Measurements from ENCODE around the gene OR8B4. TPM values are rescaled to one million over a fixed set of nuclear protein-coding genes. Genes with fewer than 3 reads are reported as not detected.

Gene OR8B4
- total RNA-seq, 1 donor from 2014 or later: not detected

GRCh38 chr11:124442847-124443246 lies 18.2 kb upstream of the OR8B4 start:
- Histone ChIP-seq H3K9me3 (ENCODE audit: insufficient read depth, low read depth, low read length) (no peaks in the 10 kb centered on the region), H3K9ac (ENCODE audit: low read length) (no peak overlapping the region), H3K27ac (ENCODE audit: low read depth, low read length) (no peak overlapping the region), H3K27me3 (ENCODE audit: insufficient read depth, low read length) (no peaks in the 10 kb centered on the region), H3K4me3 (ENCODE audit: insufficient read depth, low read depth, low read length) (no peak overlapping the region), H3K36me3 (ENCODE audit: insufficient read depth, low read length) (no peaks in the 10 kb centered on the region), H4K20me1 (ENCODE audit: insufficient read depth, low read length) (no peaks in the 10 kb centered on the region), H3K4me2 (ENCODE audit: low read length) (no peak overlapping the region), H3K4me1 (ENCODE audit: insufficient read depth, low read length) (no peaks in the 10 kb centered on the region), H3K79me2 (ENCODE audit: insufficient read depth, low read length) (no peaks in the 10 kb centered on the region), H2AFZ (ENCODE audit: low read depth, low read length) (no peak overlapping the region)
- peaks cover 8% of the 10 kb centered on the region for H3K27me3 Mint-ChIP-seq (ENCODE audit: low read depth, unreplicated experiment)
- no peak overlapping the region for H3K4me3 Mint-ChIP-seq (ENCODE audit: unreplicated experiment)
- FAIRE-seq (no peak), DNase-seq (ENCODE audit: low read depth) (no peak)
- H3K27ac Mint-ChIP-seq (ENCODE audit: unreplicated experiment): no peak overlapping the region
- H3K4me1 Mint-ChIP-seq (ENCODE audit: low read depth, unreplicated experiment): no peaks in the 10 kb centered on the region
- no peaks in the 10 kb centered on the region for H3K9me3 Mint-ChIP-seq (ENCODE audit: unreplicated experiment)
- H3K36me3 Mint-ChIP-seq (ENCODE audit: low read depth, unreplicated experiment): no peaks in the 10 kb centered on the region
- TF ChIP-seq CTCF (IDR thresholded peaks at IDR 0.05; ENCODE audit: insufficient read depth, low read depth, low read length) (no peak), EZH2 (IDR thresholded peaks at IDR 0.05; ENCODE audit: insufficient read depth, low read length) (no peak)

- Histone ChIP-seq H3K27ac (ENCODE audit: low read depth, low read length) (no peak overlapping the region), H2AFZ (ENCODE audit: low read depth, low read length) (no peak overlapping the region), H3K36me3 (ENCODE audit: insufficient read depth, low read length) (no peaks in the 10 kb centered on the region), H3K4me3 (ENCODE audit: insufficient read depth, low read depth, low read length) (no peak overlapping the region), H4K20me1 (ENCODE audit: insufficient read depth, low read length) (no peaks in the 10 kb centered on the region), H3K79me2 (ENCODE audit: insufficient read depth, low read length) (no peaks in the 10 kb centered on the region), H3K4me2 (ENCODE audit: low read length) (no peak overlapping the region), H3K27me3 (ENCODE audit: insufficient read depth, low read length) (no peaks in the 10 kb centered on the region), H3K9me3 (ENCODE audit: insufficient read depth, low read depth, low read length) (no peaks in the 10 kb centered on the region), H3K9ac (ENCODE audit: low read length) (no peak overlapping the region), H3K4me1 (ENCODE audit: insufficient read depth, low read length) (no peaks in the 10 kb centered on the region)
- Mint-ChIP-seq H3K4me3 (ENCODE audit: unreplicated experiment) (no peak overlapping the region), H3K27ac (ENCODE audit: unreplicated experiment) (no peak overlapping the region), H3K27me3 (ENCODE audit: low read depth, unreplicated experiment) (peaks cover 8% of the 10 kb centered on the region), H3K36me3 (ENCODE audit: low read depth, unreplicated experiment) (no peaks in the 10 kb centered on the region), H3K4me1 (ENCODE audit: low read depth, unreplicated experiment) (no peaks in the 10 kb centered on the region), H3K9me3 (ENCODE audit: unreplicated experiment) (no peaks in the 10 kb centered on the region)
- TF ChIP-seq EZH2 (IDR thresholded peaks at IDR 0.05; ENCODE audit: insufficient read depth, low read length) (no peak), CTCF (IDR thresholded peaks at IDR 0.05; ENCODE audit: insufficient read depth, low read depth, low read length) (no peak)
- DNase-seq (ENCODE audit: low read depth) (no peak), FAIRE-seq (no peak)
Measured at GRCh38 chr11:124442442-124442841, 17.8 kb upstream of the OR8B4 start.

- no peak overlapping the region for H3K4me2 ChIP-seq (ENCODE audit: low read length)
- FAIRE-seq: no peak
- no peaks in the 10 kb centered on the region for H3K9me3 ChIP-seq (ENCODE audit: insufficient read depth, low read depth, low read length)
- H3K27ac Mint-ChIP-seq (ENCODE audit: unreplicated experiment): no peak overlapping the region
- H3K4me3 ChIP-seq (ENCODE audit: insufficient read depth, low read depth, low read length): no peak overlapping the region
- DNase-seq (ENCODE audit: low read depth): no peak
- no peaks in the 10 kb centered on the region for H3K27me3 ChIP-seq (ENCODE audit: insufficient read depth, low read length)
- no peaks in the 10 kb centered on the region for H3K36me3 ChIP-seq (ENCODE audit: insufficient read depth, low read length)
- no peaks in the 10 kb centered on the region for H3K4me1 ChIP-seq (ENCODE audit: insufficient read depth, low read length)
- H3K9me3 Mint-ChIP-seq (ENCODE audit: unreplicated experiment): no peaks in the 10 kb centered on the region
- H3K4me3 Mint-ChIP-seq (ENCODE audit: unreplicated experiment): no peak overlapping the region
- no peak overlapping the region for H3K27ac ChIP-seq (ENCODE audit: low read depth, low read length)
- no peaks in the 10 kb centered on the region for H3K4me1 Mint-ChIP-seq (ENCODE audit: low read depth, unreplicated experiment)
- TF ChIP-seq CTCF (IDR thresholded peaks at IDR 0.05; ENCODE audit: insufficient read depth, low read depth, low read length) (no peak), EZH2 (IDR thresholded peaks at IDR 0.05; ENCODE audit: insufficient read depth, low read length) (no peak)
- H2AFZ ChIP-seq (ENCODE audit: low read depth, low read length): no peak overlapping the region
- peaks cover 8% of the 10 kb centered on the region for H3K27me3 Mint-ChIP-seq (ENCODE audit: low read depth, unreplicated experiment)
- no peak overlapping the region for H3K9ac ChIP-seq (ENCODE audit: low read length)
- no peaks in the 10 kb centered on the region for H3K36me3 Mint-ChIP-seq (ENCODE audit: low read depth, unreplicated experiment)
- no peaks in the 10 kb centered on the region for H3K79me2 ChIP-seq (ENCODE audit: insufficient read depth, low read length)
- H4K20me1 ChIP-seq (ENCODE audit: insufficient read depth, low read length): no peaks in the 10 kb centered on the region
Measured at GRCh38 chr11:124441519-124441918, 16.8 kb upstream of the OR8B4 start.

Data from astrocyte (in vitro differentiated cells and primary cell).